HG02973 (cell line): ENCODE data around the gene SFRP4.
A peak's percentile ranks its signal among the peaks of the same experiment; 100 is the strongest.

Experiments
- ATAC-seq: cut with Tn5 transposase; IDR thresholded peaks from one replicate; pipeline ENCODE4 v1.9.1; 2021; ENCODE audit warnings: moderate library complexity; ENCODE audit not compliant: unreplicated experiment

The SFRP4 gene

DNA sequence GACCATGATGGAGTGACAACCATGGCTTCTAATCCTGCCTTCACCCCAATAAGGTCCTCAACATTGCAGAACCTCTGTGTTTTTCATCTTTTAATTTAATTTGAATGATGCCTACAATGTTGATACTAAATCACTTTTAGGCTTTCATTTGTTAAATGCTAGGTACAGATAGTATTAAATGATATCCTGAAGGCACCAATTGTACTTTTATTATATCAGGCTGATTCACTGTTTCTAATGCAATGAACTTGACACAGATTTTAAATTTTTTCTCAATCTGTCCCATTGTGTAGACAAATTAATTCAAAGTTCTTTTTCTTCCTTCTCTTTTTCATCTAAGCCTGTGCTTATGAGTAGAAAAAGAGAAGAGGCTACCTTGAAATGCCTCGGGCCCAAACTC is 9.0 kb upstream of the SFRP4 start:
- no peak for ATAC-seq

DNA sequence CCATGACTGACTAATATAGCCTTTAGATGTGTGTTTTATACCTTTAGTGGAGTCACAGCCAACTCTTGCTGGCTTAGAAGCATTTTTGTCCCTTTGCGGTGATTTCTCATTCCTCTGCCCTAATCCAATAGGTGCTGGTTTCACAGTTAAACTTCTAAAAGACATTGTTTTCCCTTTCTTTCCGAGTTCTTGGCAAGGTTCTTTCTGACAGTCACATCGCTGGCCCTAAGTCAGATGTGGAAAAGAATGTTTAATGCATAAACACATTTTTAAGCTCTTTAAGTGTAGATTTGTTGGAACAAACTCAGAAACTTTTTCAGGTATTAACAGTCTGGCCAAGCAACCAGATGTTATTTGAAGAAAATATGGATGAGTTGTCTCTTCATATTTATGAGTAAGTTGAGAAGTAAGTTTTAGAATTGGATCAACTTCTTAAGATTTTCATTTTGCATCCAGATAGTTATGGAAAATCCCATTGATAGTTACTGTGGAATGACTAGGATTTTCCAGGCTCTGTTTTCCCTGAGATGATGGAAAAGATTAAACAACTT is 7.9 kb upstream of the SFRP4 start:
- ATAC-seq: no peak

DNA sequence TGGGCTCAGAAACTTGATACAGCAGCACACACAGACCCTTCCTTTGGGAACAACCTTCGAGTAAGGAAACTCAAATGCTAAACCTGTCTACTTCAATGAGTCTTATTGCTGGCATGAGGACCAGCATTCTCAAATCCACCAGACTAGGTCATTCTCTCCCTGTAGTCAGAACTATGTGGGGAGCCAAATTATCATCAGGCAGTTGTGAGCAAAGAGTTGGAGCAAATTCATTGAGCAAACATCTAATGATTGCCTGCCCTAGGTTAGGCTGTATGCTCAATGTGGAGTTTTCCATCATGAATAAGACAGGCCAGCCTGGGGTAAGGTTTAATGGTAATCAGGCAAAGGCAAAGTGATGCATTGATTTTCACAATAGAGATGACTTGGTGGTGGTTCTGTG is 7.4 kb upstream of the SFRP4 start:
- no peak for ATAC-seq

DNA sequence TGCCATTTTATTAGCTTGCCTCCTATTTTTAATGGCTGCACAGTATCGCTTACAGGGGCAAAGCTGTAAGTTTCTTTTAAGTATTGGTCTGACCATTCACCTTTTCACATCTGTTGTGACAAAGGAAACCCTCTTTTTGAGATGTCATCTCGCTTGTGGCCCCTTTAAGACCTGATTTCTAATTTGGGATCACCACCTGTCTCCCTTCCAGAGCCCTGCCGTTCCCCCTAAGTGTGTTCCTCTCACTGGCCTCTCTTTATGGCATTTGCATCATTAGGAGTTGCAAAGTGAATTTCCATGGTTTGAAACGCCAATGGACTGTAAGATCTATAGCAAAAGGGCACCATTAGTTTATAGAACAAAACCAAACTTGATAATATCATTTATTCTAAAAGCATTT is 5.3 kb upstream of the SFRP4 start:
- ATAC-seq: no peak

DNA sequence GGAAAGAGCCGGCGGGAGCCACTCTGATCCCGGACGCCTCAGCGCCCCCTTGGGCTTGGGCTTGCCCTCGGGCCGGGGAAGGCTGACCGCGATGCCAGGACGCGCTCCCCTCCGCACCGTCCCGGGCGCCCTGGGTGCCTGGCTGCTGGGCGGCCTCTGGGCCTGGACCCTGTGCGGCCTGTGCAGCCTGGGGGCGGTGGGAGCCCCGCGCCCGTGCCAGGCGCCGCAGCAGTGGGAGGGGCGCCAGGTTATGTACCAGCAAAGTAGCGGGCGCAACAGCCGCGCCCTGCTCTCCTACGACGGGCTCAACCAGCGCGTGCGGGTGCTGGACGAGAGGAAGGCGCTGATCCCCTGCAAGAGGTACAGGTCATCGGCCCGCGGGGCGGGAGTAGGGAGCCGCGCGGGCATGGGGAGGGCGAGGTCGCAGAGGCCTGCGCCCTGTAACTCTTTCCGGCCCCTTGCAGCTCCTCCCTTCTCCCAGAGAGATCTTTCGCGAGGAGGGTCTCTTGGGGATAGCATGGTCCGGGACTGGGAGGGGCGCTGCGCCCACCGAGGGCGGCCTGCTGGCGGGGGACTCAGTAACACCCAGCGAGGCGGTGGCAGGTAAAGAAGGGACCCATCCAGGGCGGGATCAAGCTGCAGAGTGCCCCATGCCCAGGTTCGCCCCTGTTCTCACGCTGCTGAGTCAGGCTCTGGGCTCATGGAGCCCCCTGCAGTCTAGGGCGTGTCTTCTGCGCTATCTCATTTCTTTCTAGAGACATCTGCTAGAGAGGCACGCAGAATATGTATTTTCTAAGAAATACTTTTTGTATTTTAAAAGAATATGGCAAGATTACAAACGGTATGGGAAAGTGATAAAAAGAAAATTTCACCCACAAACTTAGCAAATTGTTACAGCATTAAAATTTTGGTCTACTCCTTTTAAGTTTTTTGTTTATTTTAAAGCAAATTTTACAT is 4.5 kb upstream of the SFRP4 start:
- peak; percentile 32 for ATAC-seq

DNA sequence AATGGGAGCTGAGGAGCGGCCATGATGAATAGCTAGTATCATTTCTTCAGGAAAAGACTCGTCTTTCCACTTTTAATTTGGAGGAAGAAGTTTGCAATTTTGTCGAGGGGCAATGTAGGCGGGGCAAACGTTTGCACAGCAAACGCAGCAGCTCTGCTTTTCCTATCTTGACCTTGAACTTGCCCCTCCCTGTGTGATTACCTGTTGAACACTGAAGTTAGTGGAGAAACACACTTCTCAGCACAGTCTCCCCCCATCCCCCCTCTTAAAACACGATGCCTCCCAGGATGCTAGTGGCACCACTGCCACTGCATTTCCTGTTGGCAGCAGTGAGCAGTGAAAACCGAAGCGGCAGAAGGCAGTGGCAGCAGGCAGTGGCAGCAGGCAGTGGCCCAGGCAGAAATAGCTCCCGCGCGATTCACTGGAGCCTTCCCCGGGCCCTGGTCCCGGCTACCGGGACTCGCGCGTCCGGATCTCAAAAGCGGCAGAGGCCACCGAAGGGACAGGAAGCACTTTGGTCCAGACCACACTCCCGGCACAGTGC is 3.8 kb upstream of the SFRP4 start, which contains the start of gene EPDR1:
EPDR1 (plus strand) TSS at position 336 of the 544 bp plus-strand sequence. CDS start 300 bp downstream, outside the sequence.
- peak; percentile 38 for ATAC-seq

DNA sequence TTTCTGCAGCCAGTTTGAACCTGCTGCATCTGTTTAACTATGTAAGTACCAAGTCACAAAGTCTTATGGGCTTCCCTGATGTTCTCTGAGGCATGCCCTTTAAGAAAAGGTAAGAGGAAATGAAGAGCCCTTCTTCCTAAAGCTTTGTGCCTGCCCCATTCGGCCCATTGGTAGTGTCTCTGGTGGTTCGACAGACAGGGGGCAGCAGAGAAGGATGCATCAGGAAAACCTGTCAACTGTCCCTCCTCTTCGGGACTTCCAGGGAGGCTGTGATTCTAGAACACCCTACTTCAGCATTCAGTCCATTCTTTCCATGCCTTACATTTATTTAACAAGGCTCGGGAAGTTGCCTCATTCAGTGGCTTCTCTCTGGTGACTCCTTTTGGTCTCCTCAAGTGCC is 1.9 kb upstream of the SFRP4 start:
- ATAC-seq: no peak

DNA sequence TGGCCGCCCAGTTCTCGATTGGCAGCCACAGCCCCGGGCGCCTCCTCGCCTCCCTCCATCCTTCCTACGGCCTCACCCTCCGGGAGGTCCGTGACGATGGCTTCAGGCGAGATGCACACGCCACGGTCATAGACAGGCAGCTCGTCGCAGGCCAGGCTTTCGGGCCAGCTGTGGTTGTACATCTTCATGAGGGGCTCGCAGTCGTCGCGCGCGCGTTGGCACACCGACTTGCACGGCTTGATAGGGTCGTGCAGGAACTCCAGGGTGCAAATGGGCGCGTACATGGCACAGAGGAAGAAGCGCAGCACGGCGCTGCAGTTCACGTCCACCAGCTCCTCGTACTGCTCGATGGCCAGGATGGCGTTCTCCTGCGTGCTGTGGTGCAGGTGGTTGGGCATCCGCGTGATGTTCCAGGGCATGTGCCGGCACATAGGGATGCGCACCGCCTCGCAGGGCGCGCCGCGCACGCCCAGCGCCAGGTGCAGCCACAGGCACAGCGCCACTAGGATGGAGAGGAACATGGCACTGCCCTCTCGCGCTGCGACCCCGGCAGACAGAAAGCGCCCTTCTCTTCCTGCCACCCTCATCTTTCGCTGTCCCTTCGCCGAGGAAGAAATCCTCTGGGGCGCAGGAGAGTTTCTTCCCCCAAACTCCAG is 472 bp downstream of the SFRP4 start:
- ATAC-seq: no peak

DNA sequence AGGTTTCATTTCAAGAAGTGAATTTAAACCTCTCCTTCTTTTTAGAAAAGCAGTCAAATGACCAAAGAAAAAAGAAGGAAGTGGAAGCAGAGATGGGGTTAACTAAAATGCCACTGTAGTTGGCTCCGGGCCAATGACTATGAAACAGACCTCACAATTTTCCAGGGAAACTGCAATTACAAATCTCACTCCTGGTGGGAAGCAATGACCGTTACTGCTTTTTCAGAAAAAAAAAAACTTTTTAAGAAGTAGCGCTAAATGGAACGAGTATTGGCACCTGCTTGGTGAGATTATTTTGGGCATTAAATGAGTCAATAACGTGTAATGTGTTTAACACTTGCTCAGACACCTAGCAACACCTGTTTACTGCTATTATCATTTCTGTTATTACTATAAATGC is 1.2 kb downstream of the SFRP4 start:
- peak; percentile 56 for ATAC-seq

DNA sequence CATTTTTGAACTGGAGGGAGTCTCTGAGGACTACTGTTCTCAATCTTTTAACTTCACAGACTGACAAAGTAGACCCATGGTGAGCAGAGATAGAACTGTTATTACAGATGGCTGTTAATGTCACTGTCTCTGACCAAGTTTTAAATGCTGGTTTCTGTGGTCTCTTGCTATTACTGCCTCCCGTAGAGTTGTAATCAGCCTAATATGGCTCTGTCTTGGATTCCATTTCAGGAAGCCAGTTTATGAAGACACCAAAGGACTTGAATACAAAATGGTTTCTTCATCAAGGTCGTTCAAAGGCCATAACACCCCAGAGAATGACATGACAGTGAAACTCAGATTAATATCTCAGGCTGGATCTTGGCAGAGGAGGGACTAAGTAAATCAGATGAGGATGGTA is 3.9 kb downstream of the SFRP4 start:
- no peak for ATAC-seq

DNA sequence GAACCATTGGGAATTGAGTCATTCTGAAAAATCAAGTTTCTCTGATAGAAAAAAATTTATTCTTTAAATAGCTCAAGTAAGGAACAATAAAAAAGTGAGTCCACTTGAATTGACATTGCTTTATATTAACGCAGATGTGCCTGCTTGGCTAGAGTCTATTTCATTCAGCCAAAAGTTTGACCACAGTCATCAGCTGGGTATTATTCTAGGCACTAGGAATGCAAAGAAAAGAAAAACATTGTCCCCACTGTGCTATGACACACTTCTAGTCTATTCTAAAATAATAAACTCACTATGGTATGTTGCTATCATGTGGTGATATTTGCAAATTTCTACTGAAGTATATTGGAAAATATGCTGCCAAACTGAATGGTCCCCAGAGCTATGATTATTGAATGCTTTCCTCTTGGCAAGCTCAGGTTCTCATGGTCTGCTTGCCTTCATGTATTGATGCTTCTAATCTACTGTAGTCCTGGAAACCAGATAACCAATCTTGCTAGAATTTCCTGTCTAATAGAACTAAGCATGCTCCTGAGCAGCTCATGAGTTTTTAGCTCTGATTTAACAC is 8.3 kb downstream of the SFRP4 start:
- no peak for ATAC-seq

DNA sequence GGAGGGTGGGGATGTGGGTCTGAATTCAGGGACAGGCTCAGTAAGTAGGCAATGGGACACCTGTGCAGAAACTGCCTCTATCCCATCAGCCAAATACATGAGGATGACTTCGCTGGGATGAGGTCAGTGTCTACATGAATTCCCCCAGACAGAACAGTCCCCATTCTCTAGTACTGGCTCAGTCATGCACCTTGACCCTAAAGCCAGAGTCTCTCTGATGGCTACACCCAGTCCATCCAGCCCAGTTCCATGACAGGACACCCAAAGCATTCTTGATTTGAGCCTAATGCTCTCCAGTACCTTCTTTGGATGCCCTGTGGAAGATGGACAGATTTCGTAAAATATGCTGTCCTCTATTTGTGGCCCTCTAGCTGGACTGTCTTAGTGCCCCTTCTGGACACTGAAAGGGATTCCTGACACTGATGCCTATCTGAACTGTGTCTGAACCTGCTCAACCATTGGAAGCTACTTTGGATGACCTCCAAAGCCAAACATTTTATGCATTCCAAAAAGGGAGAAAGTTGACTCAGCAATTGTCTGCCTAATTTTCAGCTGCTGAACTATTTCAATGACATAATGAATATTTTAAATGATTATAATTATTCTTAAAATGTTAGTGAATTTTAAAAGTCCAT is 14.6 kb downstream of the SFRP4 start:
- no peak for ATAC-seq

DNA sequence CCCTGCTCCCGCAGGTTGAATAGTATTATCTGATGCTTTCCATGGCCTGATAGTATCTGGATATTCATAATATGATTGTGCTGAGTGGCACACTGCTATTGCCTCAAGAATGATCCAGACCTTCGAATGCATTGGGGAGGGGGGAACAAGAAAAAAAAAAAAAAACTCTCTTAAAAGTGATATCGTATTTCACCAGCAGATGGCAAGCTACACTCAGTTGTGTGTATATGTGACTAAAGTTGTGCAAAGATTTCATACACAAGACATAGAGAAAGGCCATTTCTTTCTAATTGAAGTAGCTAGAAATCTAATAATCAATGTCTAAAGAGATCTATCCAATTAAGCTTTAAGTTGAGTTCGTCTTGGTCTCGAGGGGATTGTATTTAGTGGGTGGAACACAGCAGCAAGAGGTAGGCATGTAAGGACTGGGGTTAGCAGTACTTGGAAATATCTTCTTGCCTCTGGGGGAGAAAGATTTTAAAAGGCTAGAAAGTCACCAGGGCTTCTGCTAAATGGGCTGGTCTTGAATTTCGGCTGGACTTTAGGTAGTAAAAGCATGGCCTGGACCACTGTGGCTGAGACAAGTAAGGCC is 15.3 kb downstream of the SFRP4 start:
- ATAC-seq: no peak

DNA sequence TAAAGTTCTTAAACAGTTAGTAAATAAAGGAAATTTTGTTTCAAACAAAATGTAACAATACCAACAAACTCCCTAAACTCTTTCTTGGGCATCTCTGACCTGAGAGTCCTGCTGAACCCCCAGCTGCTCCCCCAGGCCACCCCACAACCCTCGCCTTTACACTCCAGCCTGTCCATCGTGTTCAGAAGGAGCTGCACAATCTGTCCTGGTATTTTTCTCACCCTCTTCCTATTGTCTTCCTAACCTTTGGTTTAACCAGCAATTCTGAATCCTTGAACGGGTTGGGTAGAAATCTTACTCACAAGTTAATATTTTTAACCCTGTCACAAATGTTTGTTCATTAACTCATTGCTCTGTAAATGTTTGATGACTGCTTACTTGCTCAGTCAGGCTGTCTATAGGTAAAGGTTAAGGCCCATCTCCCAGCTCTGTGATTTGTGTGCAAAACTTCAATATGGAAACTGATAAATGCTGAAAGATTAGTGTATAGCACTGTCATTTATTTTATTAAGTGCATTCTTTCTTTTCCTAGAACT is 16.8 kb downstream of the SFRP4 start:
- ATAC-seq: no peak

DNA sequence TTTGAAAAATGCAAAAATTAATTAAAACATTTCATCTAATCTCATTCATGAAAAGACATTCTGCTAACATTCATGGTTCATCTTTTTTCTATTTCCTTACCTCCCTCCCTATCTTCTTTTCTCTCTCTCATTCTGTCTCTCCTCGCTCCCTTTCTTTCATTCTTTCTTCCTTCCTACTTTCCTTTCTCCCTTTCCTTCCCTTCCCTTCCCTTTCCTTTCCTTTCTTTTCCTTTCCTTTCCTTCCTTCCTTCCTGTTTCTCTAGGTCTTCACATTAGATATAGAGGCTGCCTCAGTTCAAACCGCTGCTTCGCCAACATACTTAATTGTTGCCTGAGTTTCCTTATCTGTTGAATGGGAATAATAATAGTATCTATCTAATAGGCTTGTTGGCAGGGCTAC is 21.9 kb downstream of the SFRP4 start:
- ATAC-seq: no peak

DNA sequence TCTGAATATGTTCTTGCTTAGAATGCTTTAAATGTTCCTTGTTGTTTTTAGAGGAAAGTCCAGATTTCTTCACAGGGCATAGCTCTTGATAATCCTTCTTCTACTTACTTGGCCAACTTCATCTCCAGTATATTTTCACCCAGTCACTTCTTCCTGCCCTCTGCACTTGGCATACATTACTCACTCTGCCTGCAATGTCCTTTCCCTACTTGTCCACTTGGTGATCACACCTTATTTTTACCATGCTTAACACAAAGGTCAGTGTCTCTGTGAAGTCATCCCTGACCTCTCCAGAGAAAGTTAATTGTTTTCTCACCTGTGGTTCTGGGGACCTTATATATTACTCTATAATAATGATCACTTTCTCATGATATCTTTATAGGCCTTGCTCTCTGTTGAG is 23.3 kb downstream of the SFRP4 start:
- ATAC-seq: no peak

DNA sequence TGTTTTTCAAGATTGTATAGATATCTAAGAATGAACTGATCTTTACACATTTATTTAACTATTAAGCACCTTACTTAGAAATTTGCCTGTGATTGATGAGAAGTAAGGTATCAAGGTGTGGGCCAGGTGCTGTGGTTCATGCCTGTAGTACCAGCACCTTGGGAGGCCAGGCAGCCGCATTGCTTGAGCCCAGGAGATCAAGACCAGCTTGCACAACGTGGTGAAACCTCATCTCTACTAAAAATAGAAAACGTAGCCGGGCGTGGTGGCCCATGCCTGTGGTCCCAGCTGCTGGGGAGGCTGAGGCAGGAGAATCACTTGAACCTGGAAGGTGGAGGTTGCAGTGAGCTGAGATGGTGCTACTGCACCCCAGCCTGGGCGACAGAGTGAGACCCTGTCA is 34.5 kb downstream of the SFRP4 start:
- ATAC-seq: no peak
